ENCODE data around the gene ZNF135. TPM values are rescaled to one million over a fixed set of nuclear protein-coding genes. Genes with fewer than 3 reads are reported as not detected.

ZNF135 gene
- total RNA-seq, 2 experiments from 2014 or later, result 0.54 to 0.62 TPM

DNA sequence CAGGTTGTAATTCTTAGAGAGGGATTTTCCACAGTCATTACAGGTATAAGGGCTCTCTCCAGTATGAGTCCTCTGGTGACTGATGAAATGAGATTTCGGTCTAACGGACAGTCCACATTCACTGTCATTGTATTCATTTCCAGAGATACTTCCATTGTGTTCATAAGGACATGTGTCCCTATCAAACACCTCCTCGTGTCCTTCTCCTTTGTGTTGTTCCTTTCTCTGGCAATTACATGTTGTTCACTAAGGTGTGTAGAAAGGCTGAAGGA lies 49.4 kb downstream of the ZNF135 start:
- H3K27ac Mint-ChIP-seq, result no peak overlapping the region

DNA sequence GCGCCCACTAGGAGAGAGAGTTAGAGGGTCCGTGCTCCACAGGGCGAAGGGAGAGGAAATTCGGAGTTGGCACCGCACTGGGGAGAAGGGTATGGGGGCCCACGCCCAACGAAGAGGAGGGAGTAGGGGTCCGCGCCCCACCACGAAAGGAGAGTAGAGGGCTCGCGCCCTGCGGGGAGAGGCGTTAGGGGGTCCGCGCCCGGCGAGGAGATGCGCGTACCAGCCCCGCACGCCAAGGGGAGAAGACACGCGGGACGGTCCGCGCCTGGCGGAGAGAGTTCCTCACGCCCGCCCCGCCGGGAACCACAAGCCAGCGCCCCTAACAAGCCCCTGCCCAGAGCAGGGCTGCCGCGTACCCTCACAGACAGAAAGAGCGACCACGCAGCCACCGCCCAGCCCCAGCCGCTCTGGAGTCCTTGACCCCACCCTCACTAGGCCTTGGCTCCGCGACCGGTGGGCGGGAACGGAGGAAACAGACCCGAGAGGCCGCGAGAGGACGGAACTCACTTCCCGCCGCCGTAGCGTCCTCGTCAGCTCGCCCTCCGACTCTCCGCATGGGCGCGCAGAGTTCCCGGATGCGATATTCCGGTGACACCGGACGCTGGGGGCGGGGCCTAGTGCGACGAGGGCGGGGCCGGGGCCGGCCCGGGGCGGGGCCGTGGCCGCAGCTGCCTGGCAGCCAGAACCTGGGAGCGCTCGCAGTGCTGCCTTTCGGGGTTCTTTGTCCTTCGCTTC lies 58.9 kb downstream of the ZNF135 start:
- Mint-ChIP-seq H3K4me3 (no peak overlapping the region), H3K27ac (no peak overlapping the region), H3K4me1 (ENCODE audit: low read depth) (peaks cover 4% of the 10 kb centered on the region), H3K36me3 (ENCODE audit: low read depth) (peaks cover 42% of the 10 kb centered on the region), H3K27me3 (ENCODE audit: low read depth) (peaks cover 23% of the 10 kb centered on the region), H3K9me3 (peaks cover 71% of the 10 kb centered on the region)
- DNase-seq, result no peak
- CTCF ChIA-PET, result no interaction called here
- intact Hi-C loops (cut with micrococcal nuclease), result no loop called here

More for the DNA sequence above, 49.4 kb downstream of the ZNF135 start:
- no peak for DNase-seq
- Mint-ChIP-seq H3K36me3 (ENCODE audit: low read depth) (peaks cover 36% of the 10 kb centered on the region), H3K27me3 (ENCODE audit: low read depth) (no peaks in the 10 kb centered on the region), H3K4me3 (no peak overlapping the region), H3K4me1 (ENCODE audit: low read depth) (no peaks in the 10 kb centered on the region), H3K9me3 (peaks cover 58% of the 10 kb centered on the region)
- CTCF ChIA-PET, result no interaction called here
- intact Hi-C loops (cut with micrococcal nuclease), result no loop called here

DNA sequence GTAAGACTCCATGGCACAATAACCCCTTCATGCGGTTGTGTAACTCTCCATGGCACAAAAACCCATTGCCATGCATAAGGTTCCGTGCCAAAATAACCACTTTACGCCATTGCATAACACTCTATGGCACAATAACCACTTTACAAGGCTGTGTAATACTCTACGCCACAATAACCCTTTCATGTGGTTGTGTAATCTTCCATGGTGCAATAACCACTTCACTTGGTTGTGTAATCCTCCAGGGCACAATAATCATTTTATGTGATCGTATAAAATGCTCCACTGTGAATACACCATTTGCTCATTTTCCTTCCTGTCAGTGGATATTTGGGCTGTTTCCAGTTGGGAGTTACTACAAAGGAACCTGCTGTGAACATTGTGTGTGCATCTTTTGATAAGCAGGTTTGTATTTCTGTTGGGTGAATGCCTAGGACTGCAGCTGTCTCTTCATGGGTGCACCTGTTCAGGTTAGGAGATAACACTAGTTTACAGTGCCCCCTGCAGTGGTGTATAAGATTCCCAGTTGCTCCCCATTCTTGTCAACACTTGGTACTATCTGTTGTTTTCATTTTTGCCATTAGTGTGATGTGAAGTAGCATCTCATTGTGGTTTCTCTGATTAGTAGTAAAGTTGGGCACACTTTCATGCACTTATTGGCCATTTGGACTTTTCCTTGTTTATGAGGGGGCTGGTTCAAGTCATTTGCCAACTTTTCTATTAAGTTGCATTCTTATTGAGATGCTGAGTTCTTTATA lies 60.1 kb downstream of the ZNF135 start:
- Mint-ChIP-seq H3K4me3 (no peak overlapping the region), H3K36me3 (ENCODE audit: low read depth) (peaks cover 42% of the 10 kb centered on the region), H3K4me1 (ENCODE audit: low read depth) (peaks cover 4% of the 10 kb centered on the region), H3K27ac (no peak overlapping the region), H3K27me3 (ENCODE audit: low read depth) (peaks cover 23% of the 10 kb centered on the region), H3K9me3 (peaks cover 76% of the 10 kb centered on the region)
- CTCF ChIA-PET, result interaction anchor here (0.5 kb wide), 1 partner anchor 450 kb away, joined by 4 read pairs; no protein-coding TSS in a partner anchor
- no peak for DNase-seq
- intact Hi-C loops (cut with micrococcal nuclease), result no loop called here

Other genes starting within 250 kb of the ZNF135 start
- gene ZNF552, start 244.4 kb upstream of the ZNF135 start, total RNA-seq, result 1 to 10 TPM; 3.9 to 4.4 TPM
- 1 to 10 TPM; 8.7 to 9.2 TPM for gene ZNF587B, start 229.0 kb upstream of the ZNF135 start, total RNA-seq
- 10 to 100 TPM; 17.5 to 20.2 TPM for gene ZNF587, start 209.4 kb upstream of the ZNF135 start, total RNA-seq
- gene ZNF814, start 170.2 kb upstream of the ZNF135 start, total RNA-seq, result 10 to 100 TPM; 12.7 to 13.3 TPM
- gene ZNF417, start 142.7 kb upstream of the ZNF135 start, total RNA-seq, result 1 to 10 TPM; 7.8 to 8.3 TPM
- 1 to 10 TPM; 2.9 to 3.6 TPM for gene ZNF418, start 123.9 kb upstream of the ZNF135 start, total RNA-seq
- gene ZNF256, start 111.6 kb upstream of the ZNF135 start, total RNA-seq, result 1 to 10 TPM; 4.4 to 4.7 TPM
- gene C19orf18, start 84.7 kb upstream of the ZNF135 start, total RNA-seq, result under 1 TPM in 1 of 2 experiments, not detected in 1; 0.31 TPM
- 1 to 10 TPM; 4.5 to 4.7 TPM for gene ZNF606, start 56.5 kb upstream of the ZNF135 start, total RNA-seq
- gene ZSCAN1, start 25.3 kb upstream of the ZNF135 start, total RNA-seq, result not detected
- gene ZSCAN18, start 38.9 kb downstream of the ZNF135 start, total RNA-seq, result 10 to 100 TPM; 25.7 to 26.1 TPM
- gene ZNF329, start 91.5 kb downstream of the ZNF135 start, total RNA-seq, result 1 to 10 TPM; 4.3 to 4.8 TPM
- gene ZNF274, start 123.8 kb downstream of the ZNF135 start, total RNA-seq, result 10 to 100 TPM; 14.6 to 16.9 TPM
- gene ZNF544, start 169.6 kb downstream of the ZNF135 start, total RNA-seq, result 10 to 100 TPM; 32.4 to 35.4 TPM
- gene ZNF8, start 219.7 kb downstream of the ZNF135 start, total RNA-seq, result 1 to 10 TPM; 3.2 to 3.6 TPM
- gene ERVK3-1, start 246.1 kb downstream of the ZNF135 start, total RNA-seq, result 10 to 100 TPM; 24.5 to 27.7 TPM

Measured in activated naive CD4-positive, alpha-beta T cell treated with anti-CD3 and anti-CD28 coated beads for 36 hours (primary cell).